Measurements from ENCODE around the gene PIK3R1. TPM values are rescaled to one million over a fixed set of nuclear protein-coding genes. Genes with fewer than 3 reads are reported as not detected.

The PIK3R1 gene
- total RNA-seq, 1 donor from 2014 or later: 89.7 TPM

GRCh38 chr5:68273717-68274409 lies 58.3 kb downstream of the PIK3R1 start:
- peaks cover 25% of the 10 kb centered on the region for H3K36me3 Mint-ChIP-seq (ENCODE audit: insufficient read depth)
- DNase-seq (ENCODE audit: low spot score, unreplicated experiment): no peak
- H3K27ac Mint-ChIP-seq: no peak overlapping the region
- no peaks in the 10 kb centered on the region for H3K27me3 Mint-ChIP-seq
- H3K4me1 Mint-ChIP-seq (ENCODE audit: low read depth): peaks cover 23% of the 10 kb centered on the region
- H3K9me3 Mint-ChIP-seq (ENCODE audit: low read depth): no peaks in the 10 kb centered on the region
- H3K4me3 Mint-ChIP-seq (ENCODE audit: low read depth): no peak overlapping the region
- TF ChIP-seq CTCF (IDR thresholded peaks at IDR 0.05; ENCODE audit: unreplicated experiment): no peak

GRCh38 chr5:68274847-68275651 lies 59.5 kb downstream of the PIK3R1 start:
- Mint-ChIP-seq H3K27me3 (no peaks in the 10 kb centered on the region), H3K4me1 (ENCODE audit: low read depth) (peaks cover 21% of the 10 kb centered on the region), H3K36me3 (ENCODE audit: insufficient read depth) (peaks cover 34% of the 10 kb centered on the region), H3K9me3 (ENCODE audit: low read depth) (no peaks in the 10 kb centered on the region), H3K27ac (no peak overlapping the region), H3K4me3 (ENCODE audit: low read depth) (no peak overlapping the region)
- no peak for DNase-seq (ENCODE audit: low spot score, unreplicated experiment)
- no peak for TF ChIP-seq CTCF (IDR thresholded peaks at IDR 0.05; ENCODE audit: unreplicated experiment)

DNA sequence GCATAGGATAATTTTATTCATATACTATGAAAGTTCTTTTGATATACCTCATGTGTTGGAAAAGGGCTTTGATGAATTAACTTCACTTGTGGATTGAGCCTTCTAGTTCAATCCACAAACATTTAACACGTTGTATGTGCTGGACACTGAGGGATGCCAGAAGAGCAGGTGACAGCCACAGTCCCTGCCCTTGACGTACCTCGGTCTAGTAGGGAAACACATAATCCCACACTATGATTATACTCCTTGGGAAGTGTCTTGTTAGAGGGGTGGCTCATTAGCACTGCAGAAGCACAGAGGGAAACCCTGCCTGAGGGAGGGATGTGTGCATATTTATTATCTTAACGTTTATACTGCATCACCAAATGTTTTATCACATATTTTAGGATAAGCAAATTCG lies 61.2 kb downstream of the PIK3R1 start:
- H3K27ac Mint-ChIP-seq: no peak overlapping the region
- TF ChIP-seq CTCF (IDR thresholded peaks at IDR 0.05; ENCODE audit: unreplicated experiment): no peak
- no peak overlapping the region for H3K4me3 Mint-ChIP-seq (ENCODE audit: low read depth)
- no peak for DNase-seq (ENCODE audit: low spot score, unreplicated experiment)
- no peaks in the 10 kb centered on the region for H3K9me3 Mint-ChIP-seq (ENCODE audit: low read depth)
- H3K36me3 Mint-ChIP-seq (ENCODE audit: insufficient read depth): peaks cover 39% of the 10 kb centered on the region
- H3K4me1 Mint-ChIP-seq (ENCODE audit: low read depth): peaks cover 8% of the 10 kb centered on the region
- H3K27me3 Mint-ChIP-seq: no peaks in the 10 kb centered on the region

GRCh38 chr5:68277431-68277830 lies 61.9 kb downstream of the PIK3R1 start:
- H3K4me3 Mint-ChIP-seq (ENCODE audit: low read depth): no peak overlapping the region
- no peak for DNase-seq (ENCODE audit: low spot score, unreplicated experiment)
- H3K36me3 Mint-ChIP-seq (ENCODE audit: insufficient read depth): peaks cover 44% of the 10 kb centered on the region
- H3K27me3 Mint-ChIP-seq: no peaks in the 10 kb centered on the region
- H3K9me3 Mint-ChIP-seq (ENCODE audit: low read depth): no peaks in the 10 kb centered on the region
- no peak overlapping the region for H3K27ac Mint-ChIP-seq
- H3K4me1 Mint-ChIP-seq (ENCODE audit: low read depth): peaks cover 7% of the 10 kb centered on the region
- TF ChIP-seq CTCF (IDR thresholded peaks at IDR 0.05; ENCODE audit: unreplicated experiment): no peak

DNA sequence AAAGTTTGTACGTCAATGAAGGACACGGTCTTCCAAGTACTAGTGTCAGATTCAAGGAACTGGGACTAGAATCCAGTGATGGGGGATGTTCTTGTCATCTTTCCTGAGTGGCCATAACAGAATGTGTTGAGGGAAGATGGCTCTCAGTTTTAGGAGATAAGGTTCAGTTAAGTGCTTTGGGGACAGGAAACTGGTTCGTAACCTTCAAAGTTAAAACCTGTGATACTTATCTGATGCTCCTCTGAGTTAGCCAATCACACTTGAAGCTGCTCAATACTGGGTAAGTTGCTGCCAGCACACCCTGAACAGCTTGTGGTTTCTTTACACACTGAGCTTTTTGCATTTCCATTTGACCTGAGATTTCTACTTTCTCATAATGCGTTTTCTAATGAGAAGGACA lies 64.4 kb downstream of the PIK3R1 start:
- Mint-ChIP-seq H3K27me3 (no peaks in the 10 kb centered on the region), H3K4me1 (ENCODE audit: low read depth) (peaks cover 9% of the 10 kb centered on the region), H3K9me3 (ENCODE audit: low read depth) (no peaks in the 10 kb centered on the region), H3K4me3 (ENCODE audit: low read depth) (no peak overlapping the region), H3K27ac (no peak overlapping the region), H3K36me3 (ENCODE audit: insufficient read depth) (peaks cover 43% of the 10 kb centered on the region)
- DNase-seq (ENCODE audit: low spot score, unreplicated experiment): no peak
- TF ChIP-seq CTCF (IDR thresholded peaks at IDR 0.05; ENCODE audit: unreplicated experiment): no peak
